Measurements from ENCODE around the gene COX6A1.

Gene COX6A1

DNA sequence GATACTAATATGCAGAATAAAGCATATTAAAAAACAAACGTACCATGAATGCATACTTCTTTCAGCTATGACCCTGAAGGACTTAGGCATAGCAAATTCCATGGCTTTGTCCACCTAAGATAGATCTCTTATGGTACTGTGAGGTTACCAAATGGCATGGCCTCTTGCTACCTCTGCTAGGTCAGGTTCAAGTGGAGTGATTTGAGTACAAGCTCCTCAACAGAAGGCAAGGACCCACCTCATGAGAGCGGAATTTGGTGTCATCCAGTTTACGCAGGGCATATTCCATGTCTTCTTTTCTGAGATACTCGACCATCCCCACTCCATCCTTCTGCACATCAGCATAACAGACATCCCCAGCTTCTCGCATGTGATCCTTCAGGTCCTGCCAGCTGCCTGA, 25.8 kb downstream of the COX6A1 start:
- no peak overlapping the region for H4K8ac ChIP-seq (ENCODE audit: low read depth, low read length)
- peaks cover 2% of the 10 kb centered on the region for H3K79me1 ChIP-seq (ENCODE audit: low read depth, low read length)
- H3K27me3 ChIP-seq (ENCODE audit: control insufficient read depth in 3 of 3, insufficient read depth in 3 of 3, low read depth in 1 of 3, low read length in 3 of 3): no peaks in the 10 kb centered on the region
- no peak overlapping the region for H4K91ac ChIP-seq (ENCODE audit: low read depth, low read length, poor library complexity)
- H2AFZ ChIP-seq (ENCODE audit: low read length): no peak overlapping the region
- H2AK5ac ChIP-seq (ENCODE audit: low read depth, low read length): no peak overlapping the region
- peaks cover 51 to 88% of the 10 kb centered on the region in 2 donors for H3K36me3 ChIP-seq (replicated peaks in 1 of 2; ENCODE audit: control insufficient read depth in 2 of 2, insufficient read depth in 2 of 2, low read length in 2 of 2)
- H2BK12ac ChIP-seq (ENCODE audit: low read length): no peak overlapping the region
- no CpG with 5 or more reads among the region's 5 CpGs for WGBS, 2 donors (ENCODE audit: extremely low coverage in 2 of 2, insufficient read length in 2 of 2, insufficient replicate concordance in 1 of 2)
- no peak overlapping the region for H3K23ac ChIP-seq (ENCODE audit: low read depth, low read length, poor library complexity)
- no peak overlapping the region for H3K4me2 ChIP-seq (ENCODE audit: insufficient read depth, low read length, poor library complexity, severe bottlenecking)
- DNase-seq (ENCODE audit: low spot score): no peak
- no peak overlapping the region for H3K4ac ChIP-seq (ENCODE audit: low read length)
- peaks cover 0 to 3% of the 10 kb centered on the region in 2 donors for H3K4me1 ChIP-seq (ENCODE audit: control insufficient read depth in 2 of 2, insufficient read depth in 1 of 2, low read depth in 1 of 2, low read length in 2 of 2)
- no peak overlapping the region for H3K27ac ChIP-seq (replicated peaks; ENCODE audit: low read length)
- H2BK5ac ChIP-seq (ENCODE audit: low read length): no peak overlapping the region
- no peak overlapping the region for H2BK120ac ChIP-seq (ENCODE audit: low read depth, low read length)
- no peak overlapping the region for H3K9ac ChIP-seq (ENCODE audit: low read depth, low read length, poor library complexity)
- H3K9me3 ChIP-seq (replicated peaks in 1 of 2; ENCODE audit: control insufficient read depth in 2 of 2, insufficient read depth in 1 of 2, low read depth in 1 of 2, low read length in 2 of 2): no peaks in the 10 kb centered on the region
- H3K14ac ChIP-seq (ENCODE audit: low read length): no peak overlapping the region
- no peak overlapping the region for H3K4me3 ChIP-seq (ENCODE audit: low read length in 2 of 2)
- no peak overlapping the region for H2BK15ac ChIP-seq (ENCODE audit: low read length)
- no peak overlapping the region for H3K18ac ChIP-seq (ENCODE audit: low read length)

- no peak overlapping the region for H2BK120ac ChIP-seq (ENCODE audit: low read depth, low read length)
- H3K27me3 ChIP-seq (ENCODE audit: control insufficient read depth in 3 of 3, insufficient read depth in 3 of 3, low read depth in 1 of 3, low read length in 3 of 3): no peaks in the 10 kb centered on the region
- H3K18ac ChIP-seq (ENCODE audit: low read length): no peak overlapping the region
- H3K4me3 ChIP-seq (ENCODE audit: low read length in 2 of 2): no peak overlapping the region
- no peak for DNase-seq (ENCODE audit: low spot score)
- H3K14ac ChIP-seq (ENCODE audit: low read length): no peak overlapping the region
- H4K8ac ChIP-seq (ENCODE audit: low read depth, low read length): no peak overlapping the region
- peaks cover 2 to 7% of the 10 kb centered on the region in 2 donors for H3K4me1 ChIP-seq (ENCODE audit: control insufficient read depth in 2 of 2, insufficient read depth in 1 of 2, low read depth in 1 of 2, low read length in 2 of 2)
- WGBS, 2 donors (ENCODE audit: extremely low coverage in 2 of 2, insufficient read length in 2 of 2, insufficient replicate concordance in 1 of 2): no CpG with 5 or more reads among the region's 5 CpGs
- H2BK5ac ChIP-seq (ENCODE audit: low read length): no peak overlapping the region
- no peak overlapping the region for H3K27ac ChIP-seq (replicated peaks; ENCODE audit: low read length)
- no peak overlapping the region for H2BK15ac ChIP-seq (ENCODE audit: low read length)
- no peak overlapping the region for H3K9ac ChIP-seq (ENCODE audit: low read depth, low read length, poor library complexity)
- no peaks in the 10 kb centered on the region for H3K9me3 ChIP-seq (replicated peaks in 1 of 2; ENCODE audit: control insufficient read depth in 2 of 2, insufficient read depth in 1 of 2, low read depth in 1 of 2, low read length in 2 of 2)
- no peak overlapping the region for H2BK12ac ChIP-seq (ENCODE audit: low read length)
- H3K36me3 ChIP-seq (replicated peaks in 1 of 2; ENCODE audit: control insufficient read depth in 2 of 2, insufficient read depth in 2 of 2, low read length in 2 of 2): peaks cover 42 to 70% of the 10 kb centered on the region in 2 donors
- no peak overlapping the region for H2AFZ ChIP-seq (ENCODE audit: low read length)
- peaks cover 5% of the 10 kb centered on the region for H3K79me1 ChIP-seq (ENCODE audit: low read depth, low read length)
- no peak overlapping the region for H2AK5ac ChIP-seq (ENCODE audit: low read depth, low read length)
- no peak overlapping the region for H4K91ac ChIP-seq (ENCODE audit: low read depth, low read length, poor library complexity)
- no peak overlapping the region for H3K4me2 ChIP-seq (ENCODE audit: insufficient read depth, low read length, poor library complexity, severe bottlenecking)
- H3K23ac ChIP-seq (ENCODE audit: low read depth, low read length, poor library complexity): no peak overlapping the region
- no peak overlapping the region for H3K4ac ChIP-seq (ENCODE audit: low read length)
Observed at GRCh38 chr12:120465756-120466155, 27.8 kb downstream of the COX6A1 start.

DNA sequence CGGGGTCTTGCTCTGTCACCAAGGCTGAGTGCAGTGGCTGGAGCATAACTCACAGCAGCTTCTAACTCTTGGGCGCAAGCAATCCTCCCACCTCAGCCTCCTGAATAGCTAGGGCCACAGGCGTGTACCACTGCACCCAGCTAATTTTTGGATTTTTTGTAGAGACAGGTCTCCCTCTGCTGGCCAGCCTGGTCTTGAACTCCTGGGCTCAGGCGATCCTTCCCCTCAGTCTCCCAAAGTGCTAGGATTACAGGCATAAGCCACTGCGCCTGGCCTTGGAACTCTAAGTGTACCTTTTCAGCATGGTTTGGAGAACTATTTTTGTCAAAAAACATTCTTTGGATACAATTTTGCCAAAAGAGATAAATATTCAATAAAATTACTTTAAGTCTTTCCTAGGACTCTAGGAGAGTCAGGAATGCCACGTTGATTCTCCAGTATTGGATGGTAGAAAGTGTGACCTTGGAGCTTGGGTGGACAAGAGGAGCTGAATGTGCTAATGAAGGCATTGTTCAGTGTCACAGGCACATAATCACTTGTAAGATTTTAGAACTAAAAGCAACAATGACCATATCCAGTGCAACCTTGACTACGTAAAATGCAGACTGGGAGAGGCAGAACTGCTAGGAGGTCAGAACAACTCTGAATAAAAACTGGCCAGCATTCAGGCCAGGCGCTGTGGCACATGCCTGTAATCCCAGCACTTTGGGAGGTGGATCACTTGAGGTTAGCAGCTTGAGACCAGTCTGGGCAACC, 28.8 kb downstream of the COX6A1 start:
- no peak overlapping the region for H3K14ac ChIP-seq (ENCODE audit: low read length)
- H2AFZ ChIP-seq (ENCODE audit: low read length): no peak overlapping the region
- H4K8ac ChIP-seq (ENCODE audit: low read depth, low read length): peak overlapping the region; percentile 20
- H3K36me3 ChIP-seq (replicated peaks in 1 of 2; ENCODE audit: control insufficient read depth in 2 of 2, insufficient read depth in 2 of 2, low read length in 2 of 2): peaks cover 37 to 60% of the 10 kb centered on the region in 2 donors
- no peak overlapping the region for H4K91ac ChIP-seq (ENCODE audit: low read depth, low read length, poor library complexity)
- no peaks in the 10 kb centered on the region for H3K27me3 ChIP-seq (ENCODE audit: control insufficient read depth in 3 of 3, insufficient read depth in 3 of 3, low read depth in 1 of 3, low read length in 3 of 3)
- no peak overlapping the region for H2BK120ac ChIP-seq (ENCODE audit: low read depth, low read length)
- no peak overlapping the region for H3K18ac ChIP-seq (ENCODE audit: low read length)
- WGBS, 2 donors (ENCODE audit: extremely low coverage in 2 of 2, insufficient read length in 2 of 2, insufficient replicate concordance in 1 of 2): no CpG with 5 or more reads among the region's 8 CpGs
- no peak overlapping the region for H2BK5ac ChIP-seq (ENCODE audit: low read length)
- H3K4me3 ChIP-seq (ENCODE audit: low read length in 2 of 2): no peak overlapping the region
- peaks cover 5% of the 10 kb centered on the region for H3K79me1 ChIP-seq (ENCODE audit: low read depth, low read length)
- H3K4me1 ChIP-seq (ENCODE audit: control insufficient read depth in 2 of 2, insufficient read depth in 1 of 2, low read depth in 1 of 2, low read length in 2 of 2): peaks cover 2 to 7% of the 10 kb centered on the region in 2 donors
- H2BK12ac ChIP-seq (ENCODE audit: low read length): no peak overlapping the region
- no peak for DNase-seq (ENCODE audit: low spot score)
- H3K27ac ChIP-seq (replicated peaks; ENCODE audit: low read length): no peak overlapping the region
- no peak overlapping the region for H3K9ac ChIP-seq (ENCODE audit: low read depth, low read length, poor library complexity)
- H3K4ac ChIP-seq (ENCODE audit: low read length): no peak overlapping the region
- H2BK15ac ChIP-seq (ENCODE audit: low read length): no peak overlapping the region
- no peak overlapping the region for H3K4me2 ChIP-seq (ENCODE audit: insufficient read depth, low read length, poor library complexity, severe bottlenecking)
- no peak overlapping the region for H3K23ac ChIP-seq (ENCODE audit: low read depth, low read length, poor library complexity)
- no peak overlapping the region for H2AK5ac ChIP-seq (ENCODE audit: low read depth, low read length)
- H3K9me3 ChIP-seq (replicated peaks in 1 of 2; ENCODE audit: control insufficient read depth in 2 of 2, insufficient read depth in 1 of 2, low read depth in 1 of 2, low read length in 2 of 2): no peaks in the 10 kb centered on the region

GRCh38 chr12:120467439-120467838, 29.5 kb downstream of the COX6A1 start:
- no peak overlapping the region for H3K18ac ChIP-seq (ENCODE audit: low read length)
- no CpG with 5 or more reads among the region's 6 CpGs for WGBS, 2 donors (ENCODE audit: extremely low coverage in 2 of 2, insufficient read length in 2 of 2, insufficient replicate concordance in 1 of 2)
- DNase-seq (ENCODE audit: low spot score): no peak

More at GRCh38 chr12:120467439-120467838, 29.5 kb downstream of the COX6A1 start:
- Histone ChIP-seq H3K4ac (ENCODE audit: low read length) (no peak overlapping the region), H3K4me3 (ENCODE audit: low read length in 2 of 2) (no peak overlapping the region), H3K9ac (ENCODE audit: low read depth, low read length, poor library complexity) (peak overlapping the region; percentile 13), H3K79me1 (ENCODE audit: low read depth, low read length) (peaks cover 5% of the 10 kb centered on the region), H2BK12ac (ENCODE audit: low read length) (no peak overlapping the region), H3K36me3 (replicated peaks in 1 of 2; ENCODE audit: control insufficient read depth in 2 of 2, insufficient read depth in 2 of 2, low read length in 2 of 2) (peaks cover 33 to 53% of the 10 kb centered on the region in 2 donors), H3K23ac (ENCODE audit: low read depth, low read length, poor library complexity) (no peak overlapping the region), H2BK5ac (ENCODE audit: low read length) (no peak overlapping the region), H4K91ac (ENCODE audit: low read depth, low read length, poor library complexity) (no peak overlapping the region), H3K27me3 (ENCODE audit: control insufficient read depth in 3 of 3, insufficient read depth in 3 of 3, low read depth in 1 of 3, low read length in 3 of 3) (no peaks in the 10 kb centered on the region), H2AFZ (ENCODE audit: low read length) (no peak overlapping the region), H4K8ac (ENCODE audit: low read depth, low read length) (no peak overlapping the region), H3K27ac (replicated peaks; ENCODE audit: low read length) (no peak overlapping the region), H3K14ac (ENCODE audit: low read length) (no peak overlapping the region), H2AK5ac (ENCODE audit: low read depth, low read length) (no peak overlapping the region), H2BK15ac (ENCODE audit: low read length) (no peak overlapping the region), H3K4me1 (ENCODE audit: control insufficient read depth in 2 of 2, insufficient read depth in 1 of 2, low read depth in 1 of 2, low read length in 2 of 2) (peaks cover 2 to 9% of the 10 kb centered on the region in 2 donors), H2BK120ac (ENCODE audit: low read depth, low read length) (no peak overlapping the region), H3K4me2 (ENCODE audit: insufficient read depth, low read length, poor library complexity, severe bottlenecking) (no peak overlapping the region), H3K9me3 (replicated peaks in 1 of 2; ENCODE audit: control insufficient read depth in 2 of 2, insufficient read depth in 1 of 2, low read depth in 1 of 2, low read length in 2 of 2) (no peaks in the 10 kb centered on the region)

Measured in neuronal stem cell (in vitro differentiated cells).